ENCODE data around the gene CAP1. TPM values are rescaled to one million over a fixed set of nuclear protein-coding genes. Genes with fewer than 3 reads are reported as not detected.

CAP1 gene
- total RNA-seq, 1 experiment from 2014 or later = 243 TPM

DNA sequence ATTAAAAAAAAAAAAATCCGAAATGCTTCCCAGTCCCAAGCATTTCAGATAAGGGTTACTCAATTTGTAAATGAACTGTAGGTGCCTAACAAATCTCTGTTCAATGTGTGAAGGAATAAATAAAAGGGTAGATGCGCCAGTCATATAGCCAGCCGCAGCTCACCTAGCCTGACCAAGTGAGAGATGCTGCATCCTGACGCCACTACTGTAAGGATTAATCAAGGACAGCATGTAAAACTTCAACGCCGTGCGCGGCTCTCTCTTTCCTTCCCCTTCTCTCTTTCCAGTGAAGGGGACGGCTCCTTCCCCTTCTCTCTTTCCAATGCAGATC is 56.1 kb downstream of the CAP1 start:
- Histone ChIP-seq H2AFZ (ENCODE audit: low read length) (peak overlapping the region; percentile 98), H3K4me2 (ENCODE audit: low read length) (peak overlapping the region; percentile 90), H3K9me3 (ENCODE audit: low read length) (no peaks in the 10 kb centered on the region), H3K9ac (ENCODE audit: low read length) (peak overlapping the region; percentile 67), H3K27ac (ENCODE audit: low read length) (peak overlapping the region; percentile 13; the same call in 1 of the 2 replicates), H3K4me3 (ENCODE audit: low read length) (peak overlapping the region; percentile 85), H3F3A (ENCODE audit: low read length, unreplicated experiment) (no peaks in the 10 kb centered on the region), H3K79me2 (ENCODE audit: low read length) (peaks cover 45% of the 10 kb centered on the region), H3K9me2 (replicated peaks; ENCODE audit: low read length) (no peaks in the 10 kb centered on the region), H4K20me1 (ENCODE audit: low read length) (no peaks in the 10 kb centered on the region), H3K36me3 (ENCODE audit: low read depth, low read length) (peaks cover 16% of the 10 kb centered on the region), H3K27me3 (ENCODE audit: low read length) (no peaks in the 10 kb centered on the region), H3K4me1 (ENCODE audit: insufficient read depth, low read length) (peaks cover 26% of the 10 kb centered on the region)
- DNase-seq = no peak
- ChIA-PET POLR2A (ENCODE audit: unreplicated experiment) (no interaction called here), CTCF (no interaction called here)
- peak; percentile 40 for ATAC-seq
- intact Hi-C loops (cut with micrococcal nuclease) = no loop called here
- no peak for TF ChIP-seq EZH2 (IDR thresholded peaks at IDR 0.05; ENCODE audit: low read length, unreplicated experiment)
- TF ChIP-seq, protein P1, sequence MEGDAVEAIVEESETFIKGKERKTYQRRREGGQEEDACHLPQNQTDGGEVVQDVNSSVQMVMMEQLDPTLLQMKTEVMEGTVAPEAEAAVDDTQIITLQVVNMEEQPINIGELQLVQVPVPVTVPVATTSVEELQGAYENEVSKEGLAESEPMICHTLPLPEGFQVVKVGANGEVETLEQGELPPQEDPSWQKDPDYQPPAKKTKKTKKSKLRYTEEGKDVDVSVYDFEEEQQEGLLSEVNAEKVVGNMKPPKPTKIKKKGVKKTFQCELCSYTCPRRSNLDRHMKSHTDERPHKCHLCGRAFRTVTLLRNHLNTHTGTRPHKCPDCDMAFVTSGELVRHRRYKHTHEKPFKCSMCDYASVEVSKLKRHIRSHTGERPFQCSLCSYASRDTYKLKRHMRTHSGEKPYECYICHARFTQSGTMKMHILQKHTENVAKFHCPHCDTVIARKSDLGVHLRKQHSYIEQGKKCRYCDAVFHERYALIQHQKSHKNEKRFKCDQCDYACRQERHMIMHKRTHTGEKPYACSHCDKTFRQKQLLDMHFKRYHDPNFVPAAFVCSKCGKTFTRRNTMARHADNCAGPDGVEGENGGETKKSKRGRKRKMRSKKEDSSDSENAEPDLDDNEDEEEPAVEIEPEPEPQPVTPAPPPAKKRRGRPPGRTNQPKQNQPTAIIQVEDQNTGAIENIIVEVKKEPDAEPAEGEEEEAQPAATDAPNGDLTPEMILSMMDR (conservative IDR thresholded peaks at IDR 0.05; ENCODE audit: low read depth, low read length) = no peak
- no peak for TF ChIP-seq EZH2phosphoT487 (IDR thresholded peaks at IDR 0.05; ENCODE audit: borderline replicate concordance, low read length)
- BruUV-seq (replicated peaks) = TSS peak; percentile 72

DNA sequence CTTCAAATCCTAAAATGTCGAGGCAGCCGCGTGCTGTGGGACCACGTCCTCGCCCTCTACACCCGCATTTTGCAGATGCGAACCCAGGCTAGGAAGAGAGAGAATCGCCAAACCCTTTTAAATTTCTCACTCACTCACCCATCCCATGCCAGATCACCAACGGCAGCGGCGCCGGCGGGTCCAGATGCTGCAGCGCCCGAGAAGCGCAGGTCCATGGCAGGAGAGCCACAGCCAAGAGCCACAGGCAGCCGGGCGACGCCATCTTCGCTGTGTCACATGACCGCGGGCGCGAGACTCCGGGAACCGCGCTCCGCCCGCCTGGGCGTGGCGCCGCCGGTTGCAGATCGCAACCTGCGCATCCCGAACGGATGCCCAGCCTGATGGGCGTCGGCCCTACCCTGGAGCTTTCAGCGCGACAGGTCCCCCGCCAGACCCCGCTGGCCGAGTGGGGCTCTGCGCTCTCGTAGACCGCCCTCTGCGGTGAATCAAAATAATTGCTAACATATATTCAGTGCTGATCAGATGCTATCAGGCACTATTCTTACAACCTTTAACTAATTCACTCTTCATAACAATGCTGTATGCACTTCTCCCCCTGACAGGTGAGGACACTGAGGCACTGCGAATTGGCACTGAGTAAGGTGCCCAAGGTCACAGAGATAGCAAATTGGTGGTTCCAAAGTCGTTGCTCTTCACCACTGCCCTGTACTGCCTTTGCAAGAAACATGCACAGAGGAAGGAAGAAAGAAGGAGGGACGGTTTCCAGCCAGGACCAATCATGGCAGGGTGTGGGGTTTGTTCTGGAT is 56.7 kb downstream of the CAP1 start, which contains the start of gene PPT1:
Gene PPT1 (minus strand): TSS at position 276 of the 806 bp plus-strand sequence. CDS start 14 bp downstream, at position 262.
- no peak for TF ChIP-seq EZH2phosphoT487 (IDR thresholded peaks at IDR 0.05; ENCODE audit: borderline replicate concordance, low read length)
- TF ChIP-seq, protein P1 (conservative IDR thresholded peaks at IDR 0.05; ENCODE audit: low read depth, low read length) = no peak
- TF ChIP-seq EZH2 (IDR thresholded peaks at IDR 0.05; ENCODE audit: low read length, unreplicated experiment) = no peak
- H2AFZ ChIP-seq (ENCODE audit: low read length) = peak within 1 kb of the TSS; percentile 98
- H3K27me3 ChIP-seq (ENCODE audit: low read length) = no peaks in the 10 kb centered on the region
- no TSS peak for BruUV-seq (replicated peaks)
- H3K27ac ChIP-seq (ENCODE audit: low read length) = peak within 1 kb of the TSS; percentile 13; the same call in 1 of the 2 replicates
- peak within 1 kb of the TSS; percentile 90 for H3K4me2 ChIP-seq (ENCODE audit: low read length)
- DNase-seq (peak; percentile 84), ATAC-seq (peak; percentile 95)
- no peaks in the 10 kb centered on the region for H3K9me3 ChIP-seq (ENCODE audit: low read length)
- peak within 1 kb of the TSS; percentile 85 for H3K4me3 ChIP-seq (ENCODE audit: low read length)
- no peaks in the 10 kb centered on the region for H3F3A ChIP-seq (ENCODE audit: low read length, unreplicated experiment)
- H3K9ac ChIP-seq (ENCODE audit: low read length) = peak within 1 kb of the TSS; percentile 67
- ChIA-PET POLR2A (ENCODE audit: unreplicated experiment) (no interaction called here), CTCF (no interaction called here)
- H3K79me2 ChIP-seq (ENCODE audit: low read length) = peaks cover 45% of the 10 kb centered on the region
- no peaks in the 10 kb centered on the region for H4K20me1 ChIP-seq (ENCODE audit: low read length)
- H3K36me3 ChIP-seq (ENCODE audit: low read depth, low read length) = peaks cover 11% of the 10 kb centered on the region
- no peaks in the 10 kb centered on the region for H3K9me2 ChIP-seq (replicated peaks; ENCODE audit: low read length)
- intact Hi-C loops (cut with micrococcal nuclease) = no loop called here
- peaks cover 26% of the 10 kb centered on the region for H3K4me1 ChIP-seq (ENCODE audit: insufficient read depth, low read length)

DNA sequence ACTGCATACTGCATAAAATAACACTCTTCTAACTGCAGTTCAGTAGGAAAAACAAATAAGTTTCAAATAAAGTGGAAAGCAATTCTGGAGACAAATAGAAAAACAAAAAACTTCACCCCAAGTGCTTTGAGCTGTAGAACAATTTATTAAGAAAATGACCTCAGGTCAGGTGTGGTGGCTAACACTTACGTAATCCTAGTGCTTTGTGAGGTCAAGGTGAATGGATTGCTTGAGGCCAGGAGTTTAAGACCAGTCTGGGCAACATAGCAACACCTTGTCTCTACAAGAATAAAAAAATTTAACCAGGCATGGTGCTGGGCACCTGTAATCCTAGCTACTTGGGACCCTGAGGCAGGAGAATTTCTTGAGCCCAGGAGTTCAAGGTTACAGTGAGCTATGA is 61.5 kb downstream of the CAP1 start:
- POLR2A ChIA-PET (ENCODE audit: unreplicated experiment) = no interaction called here
- H3K9me2 ChIP-seq (replicated peaks; ENCODE audit: low read length) = no peaks in the 10 kb centered on the region

More for the DNA sequence above, 61.5 kb downstream of the CAP1 start:
- Histone ChIP-seq H3K4me3 (ENCODE audit: low read length) (no peak overlapping the region), H3K36me3 (ENCODE audit: low read depth, low read length) (no peaks in the 10 kb centered on the region; the same call in 1 of the 2 replicates), H2AFZ (ENCODE audit: low read length) (no peak overlapping the region), H3K4me1 (ENCODE audit: insufficient read depth, low read length) (peaks cover 10% of the 10 kb centered on the region), H3K4me2 (ENCODE audit: low read length) (no peak overlapping the region), H3K79me2 (ENCODE audit: low read length) (no peaks in the 10 kb centered on the region), H3K9ac (ENCODE audit: low read length) (no peak overlapping the region), H3F3A (ENCODE audit: low read length, unreplicated experiment) (no peaks in the 10 kb centered on the region), H3K27ac (ENCODE audit: low read length) (no peak overlapping the region), H3K9me3 (ENCODE audit: low read length) (no peaks in the 10 kb centered on the region; the same call in 1 of the 2 replicates), H3K27me3 (ENCODE audit: low read length) (no peaks in the 10 kb centered on the region), H4K20me1 (ENCODE audit: low read length) (no peaks in the 10 kb centered on the region)
- intact Hi-C loops (cut with micrococcal nuclease) = no loop called here
- TF ChIP-seq EZH2 (IDR thresholded peaks at IDR 0.05; ENCODE audit: low read length, unreplicated experiment) (no peak), EZH2phosphoT487 (IDR thresholded peaks at IDR 0.05; ENCODE audit: borderline replicate concordance, low read length) (no peak)
- TF ChIP-seq, protein P1 (conservative IDR thresholded peaks at IDR 0.05; ENCODE audit: low read depth, low read length) = no peak
- no peak for ATAC-seq
- no TSS peak for BruUV-seq (replicated peaks)
- no peak for DNase-seq
- CTCF ChIA-PET = no interaction called here

All from PC-3 (cell line).